GM19372 (cell line): Measurements from ENCODE around the gene CST7.

ENCODE experiments used
- ATAC-seq: cut with Tn5 transposase; IDR thresholded peaks from one replicate; pipeline ENCODE4 v1.9.1; 2021; ENCODE audit warnings: mild to moderate bottlenecking, low read depth, moderate library complexity; ENCODE audit not compliant: unreplicated experiment

Gene CST7

GRCh38 chr20:24962182-24962492 lies 13.1 kb downstream of the CST7 start:
- ATAC-seq: no peak

- ATAC-seq: no peak
These were observed 13.4 kb downstream of the CST7 start for GRCh38 chr20:24962510-24962909.

DNA sequence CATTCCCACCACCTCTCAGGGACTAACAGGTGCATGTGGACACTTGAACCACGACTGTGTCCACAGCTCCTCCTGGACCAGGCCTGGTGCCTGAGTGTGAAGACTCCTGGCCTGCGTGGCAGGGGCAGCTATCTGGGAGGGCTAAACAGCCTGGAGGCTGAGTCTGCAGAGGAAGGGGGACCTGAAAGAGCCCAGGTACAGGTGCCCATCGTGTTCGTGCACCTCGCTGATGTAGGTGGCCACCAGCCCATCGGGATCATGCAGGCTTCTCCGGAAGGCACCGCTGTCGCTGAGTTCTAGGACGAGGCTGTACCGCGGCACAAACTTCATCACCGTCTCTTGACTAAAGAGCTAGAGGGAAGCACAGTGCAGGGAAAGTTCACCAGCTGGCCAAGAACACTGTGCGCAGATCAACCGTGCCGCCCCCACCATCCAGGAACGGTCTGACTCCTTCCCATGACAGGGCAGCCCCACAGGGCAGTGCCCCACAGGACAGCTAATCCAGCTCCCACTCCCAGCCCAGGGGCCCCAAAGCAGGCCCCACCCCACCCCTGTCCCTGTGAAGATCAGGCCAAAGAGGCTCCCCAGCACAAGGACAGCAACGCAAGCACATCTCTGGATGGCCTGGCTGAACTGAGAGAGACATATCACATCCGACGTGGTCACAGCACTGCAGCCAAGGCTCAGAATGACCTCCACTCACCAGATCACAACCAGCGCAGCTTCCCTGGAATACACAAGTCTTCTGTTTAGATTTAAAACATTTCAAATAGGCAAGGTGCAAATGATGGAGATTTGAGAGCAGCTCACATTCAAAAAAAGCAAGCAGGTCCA lies 14.8 kb downstream of the CST7 start:
- ATAC-seq: no peak

DNA sequence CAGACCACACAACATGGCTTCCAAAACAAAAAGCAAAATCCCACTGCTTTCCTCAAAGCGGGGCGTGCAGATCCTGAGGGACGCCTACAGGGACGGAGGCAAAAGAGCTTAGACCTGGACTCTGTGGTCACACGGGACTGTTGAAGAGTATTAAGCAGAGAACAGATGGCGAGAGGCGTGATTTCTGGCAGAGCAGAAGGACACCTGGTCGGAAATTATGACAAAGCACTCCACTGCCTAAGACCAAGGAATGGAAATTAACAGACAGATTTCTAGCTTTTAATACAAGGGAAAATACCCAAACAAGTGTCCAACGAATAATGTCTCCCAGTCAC lies 15.4 kb downstream of the CST7 start:
- ATAC-seq: no peak

DNA sequence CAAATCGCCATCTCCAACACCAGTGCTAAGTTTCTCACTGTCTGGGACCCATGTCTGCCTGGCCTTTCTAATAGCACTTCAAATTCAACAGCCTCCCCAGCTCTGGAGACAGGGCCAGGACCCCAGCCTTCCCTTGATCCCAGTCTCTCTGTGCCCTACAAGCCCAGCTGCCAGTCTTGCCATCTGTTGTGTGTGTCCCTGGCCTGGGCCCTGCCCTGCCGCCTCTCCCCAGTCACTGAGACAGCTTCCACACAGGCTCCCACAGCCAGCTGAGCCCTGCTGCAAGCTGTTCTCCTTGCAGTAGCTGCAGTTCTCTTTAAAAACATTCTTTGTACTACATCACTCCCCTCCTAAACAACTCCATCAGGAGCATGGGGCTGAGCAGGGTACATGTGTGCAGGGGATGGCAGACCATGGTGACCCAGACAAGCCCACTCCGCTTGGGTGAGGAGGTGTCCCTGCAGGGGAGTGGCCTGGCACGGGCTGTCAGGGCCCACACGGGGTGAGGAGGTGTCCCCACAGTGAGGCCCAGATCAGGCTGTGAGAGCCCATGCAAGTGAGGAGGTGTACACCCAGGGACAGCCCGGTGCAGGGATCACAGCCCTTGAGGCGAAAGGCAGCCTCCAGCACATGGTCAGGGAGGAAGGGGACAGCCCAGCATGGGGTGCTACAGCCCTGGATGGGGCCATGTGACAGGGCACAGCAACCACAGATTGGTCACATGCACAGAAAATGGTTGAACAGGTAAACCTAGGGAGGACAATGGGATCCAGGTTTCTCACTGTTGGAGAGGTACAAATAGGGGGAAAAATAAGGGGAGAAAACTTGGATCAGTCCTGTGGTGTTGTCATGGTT lies 16.2 kb downstream of the CST7 start:
- no peak for ATAC-seq

DNA sequence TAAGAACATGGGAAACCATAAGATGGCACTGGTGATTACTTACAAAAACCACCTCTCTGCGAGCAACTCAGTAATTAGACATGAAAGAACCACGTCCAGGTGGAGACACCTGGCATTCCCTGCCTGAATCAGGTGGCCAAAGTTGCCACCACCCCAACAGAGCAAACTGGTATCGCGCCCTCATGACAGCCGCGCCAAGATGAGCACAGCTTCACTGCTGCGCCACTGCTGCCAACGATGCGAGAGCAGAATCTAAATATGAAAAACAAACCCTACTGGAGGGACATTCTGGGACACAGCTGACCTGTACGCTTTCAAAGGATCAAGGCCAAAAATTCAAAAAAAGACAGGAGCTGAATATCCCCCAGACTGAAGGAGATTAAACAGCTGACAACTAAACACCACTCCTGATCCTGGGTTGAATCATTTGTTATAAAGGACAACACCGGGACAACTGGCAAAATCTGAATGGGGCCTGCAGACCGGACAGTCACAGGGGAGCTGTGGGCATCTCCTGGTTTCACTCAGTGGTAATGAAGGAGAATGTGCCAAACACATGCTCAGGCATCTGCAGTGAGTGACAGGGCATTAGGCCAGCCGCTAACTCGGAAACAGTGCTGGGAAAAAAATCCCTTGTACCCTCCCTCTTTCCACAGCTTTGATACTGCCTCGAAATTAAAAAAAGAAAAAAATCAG lies 17.4 kb downstream of the CST7 start:
- ATAC-seq: no peak

DNA sequence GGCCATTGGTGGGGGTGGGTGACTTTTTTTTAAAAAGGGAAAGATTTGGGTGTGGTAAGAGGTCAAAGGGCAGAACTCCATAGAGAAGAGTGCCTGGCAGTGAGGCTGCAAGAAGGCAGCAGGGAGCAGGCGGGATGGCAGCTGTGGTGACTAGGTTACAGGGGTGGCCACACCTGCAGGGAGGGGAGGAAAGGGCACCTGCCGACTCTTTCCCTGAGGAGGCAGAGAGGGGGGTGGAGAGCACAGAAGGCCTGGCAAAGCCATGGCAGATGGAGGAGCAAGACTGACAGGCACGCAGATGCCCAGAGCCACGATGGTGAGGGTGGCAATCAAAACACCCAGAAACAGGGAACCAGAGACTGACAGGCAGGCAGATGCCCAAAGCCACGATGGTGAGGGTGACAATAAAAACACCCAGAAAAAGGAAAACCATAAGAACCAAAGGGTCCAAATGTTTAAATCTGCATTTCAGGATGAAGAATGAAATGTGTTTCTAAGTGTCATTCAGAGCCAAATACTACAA lies 19.3 kb downstream of the CST7 start:
- no peak for ATAC-seq

- ATAC-seq: no peak
These were observed 20.3 kb downstream of the CST7 start for GRCh38 chr20:24969186-24970029.

- ATAC-seq: no peak
These were observed 21.0 kb downstream of the CST7 start for GRCh38 chr20:24970030-24970553.

DNA sequence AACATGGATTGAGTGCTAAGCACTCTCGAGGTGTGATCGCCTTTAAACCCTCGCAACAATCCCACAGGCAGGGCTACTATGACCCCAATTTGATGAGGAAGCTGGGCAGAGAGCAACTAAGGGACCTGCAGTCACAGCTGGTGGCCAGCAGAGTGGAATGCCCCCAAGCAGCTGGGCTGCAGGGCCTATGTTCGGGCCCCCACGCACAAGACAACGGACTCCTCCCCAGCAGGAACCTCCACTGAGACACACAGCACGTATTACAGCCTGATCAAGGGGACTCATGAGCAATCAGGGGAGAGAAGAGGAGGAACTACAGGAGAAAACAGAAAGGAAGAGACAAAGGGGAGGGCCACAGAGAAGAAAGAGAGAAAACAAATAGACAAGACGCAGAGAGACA lies 21.7 kb downstream of the CST7 start:
- no peak for ATAC-seq

DNA sequence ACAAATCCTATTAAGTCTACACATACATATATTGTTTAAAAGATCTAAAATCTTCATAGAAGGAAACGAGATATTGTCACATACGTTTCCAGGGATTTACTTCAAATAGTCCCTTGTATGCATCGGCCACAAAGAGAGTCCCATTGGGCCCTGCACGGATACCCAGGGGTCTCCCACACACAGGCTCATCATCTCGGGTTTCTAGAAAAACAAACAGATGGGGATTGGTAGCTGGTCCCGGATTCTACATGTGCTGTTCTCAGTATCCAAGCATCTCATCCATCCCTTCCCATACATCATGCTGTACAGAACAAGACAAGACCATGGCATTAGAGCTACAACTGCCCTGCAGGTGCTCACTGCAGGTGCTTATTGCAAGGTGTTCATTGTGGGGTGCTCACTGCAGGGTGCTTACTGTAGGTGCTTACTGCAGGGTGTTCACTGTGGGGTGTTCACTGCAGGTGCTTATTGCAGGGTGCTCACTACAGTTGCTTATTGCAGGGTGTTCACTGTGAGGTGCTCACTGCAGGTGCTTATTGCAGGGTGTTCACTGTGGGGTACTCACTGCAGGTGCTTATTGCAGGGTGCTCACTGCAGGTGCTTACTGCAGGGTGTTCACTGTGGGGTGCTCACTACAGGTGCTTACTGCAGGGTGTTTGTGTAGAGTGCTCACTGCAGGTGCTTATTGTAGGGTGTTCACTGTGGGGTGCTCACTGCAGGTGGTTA lies 22.5 kb downstream of the CST7 start:
- no peak for ATAC-seq

- ATAC-seq: no peak
These were observed 23.3 kb downstream of the CST7 start for GRCh38 chr20:24972341-24972740.

GRCh38 chr20:24977336-24977735 lies 28.3 kb downstream of the CST7 start:
- ATAC-seq: no peak

- ATAC-seq: no peak
These were observed 28.7 kb downstream of the CST7 start for GRCh38 chr20:24977797-24978196.

DNA sequence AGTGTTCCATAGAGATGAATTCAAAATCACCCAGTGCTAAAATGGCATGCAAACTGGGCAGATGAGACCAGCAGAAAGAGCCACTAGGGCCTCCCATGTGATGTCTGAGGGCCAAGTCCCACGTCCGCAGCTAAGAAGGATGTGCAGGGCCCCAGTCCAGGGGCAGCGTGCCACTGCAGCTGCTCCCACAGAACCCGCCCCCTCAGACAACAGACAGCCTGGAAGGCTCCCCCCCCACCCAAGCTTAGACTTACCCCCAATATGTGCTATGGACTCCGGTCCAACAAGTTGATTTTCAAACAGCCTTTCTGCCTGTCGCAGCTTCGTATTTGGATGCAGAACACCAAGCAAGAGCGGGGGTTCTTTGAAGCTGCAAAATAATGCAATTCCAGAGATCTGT lies 29.4 kb downstream of the CST7 start:
- no peak for ATAC-seq

DNA sequence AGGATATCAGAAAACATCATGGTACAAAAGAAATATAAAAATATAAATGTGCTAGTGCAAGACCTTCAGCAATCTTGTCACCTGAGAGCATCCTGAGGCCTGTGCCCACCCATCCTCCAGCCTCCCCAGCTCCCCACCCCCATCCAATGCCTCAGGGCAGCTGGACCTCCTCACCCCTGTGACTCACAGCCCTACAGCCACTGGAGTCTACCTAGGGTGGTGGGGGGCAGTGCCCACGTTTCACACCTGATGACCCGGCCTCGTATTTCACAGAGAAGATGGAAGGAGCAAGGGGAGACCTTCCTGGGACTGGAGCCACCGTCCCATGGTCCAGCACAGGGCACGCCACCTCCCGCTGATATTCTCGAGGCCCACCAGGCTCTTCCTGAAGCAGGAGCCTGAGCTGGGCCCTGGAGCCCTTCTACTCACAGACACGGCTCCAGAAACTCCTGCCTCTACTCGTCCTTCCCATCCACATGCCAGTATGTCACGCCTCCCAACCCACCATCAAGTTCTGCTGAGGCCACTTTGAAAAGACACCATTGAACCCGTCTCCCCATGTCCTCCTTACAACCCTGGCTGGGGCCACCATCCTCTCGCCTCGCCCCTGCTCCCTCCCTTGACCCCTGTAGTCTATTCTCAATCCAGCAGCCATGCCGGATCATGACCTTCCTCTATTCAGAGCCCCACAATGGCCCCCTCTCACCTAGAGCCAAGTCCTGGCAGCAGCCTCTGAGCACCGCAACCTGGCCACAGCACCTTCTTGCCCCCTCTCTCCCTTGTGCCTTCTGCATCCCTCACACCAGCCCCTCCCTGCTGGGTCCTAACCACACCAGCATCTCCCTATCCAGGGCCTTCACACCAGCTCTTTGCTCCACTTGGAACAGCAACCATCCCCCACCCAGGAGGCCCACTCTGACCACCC lies 30.2 kb downstream of the CST7 start:
- ATAC-seq: no peak

DNA sequence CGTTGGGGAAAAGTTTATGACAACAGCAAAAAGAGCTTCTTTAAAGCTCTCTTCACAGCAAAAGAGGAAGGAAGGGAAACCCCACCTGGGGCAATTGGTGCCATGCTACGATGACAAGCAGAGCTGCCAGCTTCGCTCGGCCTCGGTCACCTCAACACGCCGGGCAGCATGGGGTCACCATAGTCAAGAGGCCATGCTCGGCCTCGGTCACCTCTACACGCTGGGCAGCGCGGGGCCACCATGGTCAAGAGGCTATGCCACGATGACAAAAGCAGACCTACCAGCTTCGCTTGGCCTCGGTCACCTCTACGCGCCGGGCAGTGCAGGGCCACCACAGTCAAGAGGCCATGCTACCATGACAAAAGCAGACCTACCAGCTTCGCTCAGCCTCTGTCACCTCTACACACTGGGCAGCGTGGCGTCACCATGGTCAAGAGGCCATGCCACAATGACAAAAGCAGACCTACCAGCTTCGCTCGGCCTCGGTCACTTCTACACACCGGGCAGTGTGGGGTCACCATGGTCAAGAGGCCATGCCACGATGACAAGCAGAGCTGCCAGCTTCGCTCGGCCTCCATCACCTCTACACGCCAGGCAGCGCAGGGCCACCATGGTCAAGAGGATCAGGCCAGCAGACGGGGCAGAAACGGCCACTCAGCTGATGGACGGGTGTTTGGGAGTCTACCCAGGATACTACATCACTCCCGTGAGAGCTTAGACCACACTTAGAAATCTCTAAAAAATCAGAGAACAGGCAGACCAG lies 31.4 kb downstream of the CST7 start:
- no peak for ATAC-seq

DNA sequence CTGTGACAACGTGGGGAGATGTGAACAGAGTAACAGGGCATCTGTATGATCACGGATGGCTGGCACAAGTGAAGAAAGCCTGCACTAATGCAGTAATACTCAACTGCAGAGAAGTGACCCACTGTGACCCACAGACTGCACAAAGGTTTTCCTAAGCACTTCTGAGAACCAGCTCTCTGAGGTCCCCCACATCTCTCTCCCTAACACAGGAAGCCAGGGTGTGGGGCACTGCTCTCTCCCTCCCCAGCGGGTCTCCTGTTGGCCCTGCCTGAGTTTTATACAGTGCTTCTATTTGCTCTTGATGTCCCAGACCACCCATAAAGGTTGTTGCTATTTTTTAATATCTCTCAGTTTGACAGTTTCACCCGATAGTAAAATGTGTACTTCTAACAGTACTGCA lies 32.2 kb downstream of the CST7 start:
- no peak for ATAC-seq
